ENCODE data around the gene RNF40. TPM values are rescaled to one million over a fixed set of nuclear protein-coding genes. Genes with fewer than 3 reads are reported as not detected.

Gene RNF40
- total RNA-seq, 1 donor from 2014 or later = 182 TPM

- H3K9me3 Mint-ChIP-seq (ENCODE audit: unreplicated experiment) = peaks cover 22% of the 10 kb centered on the region
- H3K4me1 Mint-ChIP-seq (ENCODE audit: low read depth, unreplicated experiment) = peaks cover 12% of the 10 kb centered on the region
- no peaks in the 10 kb centered on the region for H3K36me3 Mint-ChIP-seq (ENCODE audit: unreplicated experiment)
- peak overlapping the region; percentile 81 for H3K27ac Mint-ChIP-seq (ENCODE audit: unreplicated experiment)
- H3K27me3 Mint-ChIP-seq (ENCODE audit: unreplicated experiment) = peaks cover 21% of the 10 kb centered on the region
- DNase-seq = no peak
- peak overlapping the region; percentile 96 for H3K4me3 Mint-ChIP-seq (ENCODE audit: unreplicated experiment)
- TF ChIP-seq, protein P1, sequence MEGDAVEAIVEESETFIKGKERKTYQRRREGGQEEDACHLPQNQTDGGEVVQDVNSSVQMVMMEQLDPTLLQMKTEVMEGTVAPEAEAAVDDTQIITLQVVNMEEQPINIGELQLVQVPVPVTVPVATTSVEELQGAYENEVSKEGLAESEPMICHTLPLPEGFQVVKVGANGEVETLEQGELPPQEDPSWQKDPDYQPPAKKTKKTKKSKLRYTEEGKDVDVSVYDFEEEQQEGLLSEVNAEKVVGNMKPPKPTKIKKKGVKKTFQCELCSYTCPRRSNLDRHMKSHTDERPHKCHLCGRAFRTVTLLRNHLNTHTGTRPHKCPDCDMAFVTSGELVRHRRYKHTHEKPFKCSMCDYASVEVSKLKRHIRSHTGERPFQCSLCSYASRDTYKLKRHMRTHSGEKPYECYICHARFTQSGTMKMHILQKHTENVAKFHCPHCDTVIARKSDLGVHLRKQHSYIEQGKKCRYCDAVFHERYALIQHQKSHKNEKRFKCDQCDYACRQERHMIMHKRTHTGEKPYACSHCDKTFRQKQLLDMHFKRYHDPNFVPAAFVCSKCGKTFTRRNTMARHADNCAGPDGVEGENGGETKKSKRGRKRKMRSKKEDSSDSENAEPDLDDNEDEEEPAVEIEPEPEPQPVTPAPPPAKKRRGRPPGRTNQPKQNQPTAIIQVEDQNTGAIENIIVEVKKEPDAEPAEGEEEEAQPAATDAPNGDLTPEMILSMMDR (IDR thresholded peaks at IDR 0.05; ENCODE audit: partially characterized antibody, unreplicated experiment) = no peak
These were observed 15.6 kb downstream of the RNF40 start for GRCh38 chr16:30777591-30778297.

DNA sequence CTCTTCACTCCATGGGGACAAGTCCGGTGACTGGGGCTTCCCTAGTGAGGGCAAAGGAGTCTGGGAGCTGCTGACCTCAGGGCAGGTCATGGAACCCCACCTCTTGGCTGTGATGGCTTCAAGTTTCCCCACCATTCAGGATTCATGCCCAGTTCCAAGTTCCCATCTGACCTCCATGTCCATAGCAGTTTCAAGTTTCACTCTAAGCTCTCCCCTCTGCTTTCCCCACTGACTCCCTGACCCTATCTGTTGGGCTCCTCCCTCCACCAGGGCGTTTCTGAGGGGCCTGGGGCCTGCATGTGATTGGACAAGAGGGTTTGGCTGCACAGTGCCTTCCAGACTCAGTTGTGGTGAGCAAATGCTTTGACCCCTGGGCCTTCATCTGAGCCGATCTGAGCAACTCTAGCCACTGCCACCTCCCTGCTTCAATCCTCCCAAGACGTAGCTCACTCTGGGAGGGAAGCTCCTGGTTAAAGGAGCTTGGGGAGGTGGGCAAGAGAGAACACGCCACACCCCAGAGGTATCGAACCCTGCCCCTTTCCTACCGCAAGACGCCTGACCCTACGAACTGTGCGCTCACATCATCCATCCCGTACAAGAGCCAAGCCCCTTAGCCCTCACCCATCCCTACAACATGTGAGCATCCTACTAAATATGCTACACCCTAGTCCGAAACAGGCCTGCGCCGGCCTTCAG is 16.6 kb downstream of the RNF40 start:
- TF ChIP-seq, protein P1 (IDR thresholded peaks at IDR 0.05; ENCODE audit: partially characterized antibody, unreplicated experiment) = no peak
- Mint-ChIP-seq H3K36me3 (ENCODE audit: unreplicated experiment) (no peaks in the 10 kb centered on the region), H3K27me3 (ENCODE audit: unreplicated experiment) (peaks cover 21% of the 10 kb centered on the region), H3K4me1 (ENCODE audit: low read depth, unreplicated experiment) (peaks cover 12% of the 10 kb centered on the region), H3K9me3 (ENCODE audit: unreplicated experiment) (peaks cover 19% of the 10 kb centered on the region), H3K27ac (ENCODE audit: unreplicated experiment) (peak overlapping the region; percentile 53), H3K4me3 (ENCODE audit: unreplicated experiment) (peak overlapping the region; percentile 5)
- DNase-seq = no peak

DNA sequence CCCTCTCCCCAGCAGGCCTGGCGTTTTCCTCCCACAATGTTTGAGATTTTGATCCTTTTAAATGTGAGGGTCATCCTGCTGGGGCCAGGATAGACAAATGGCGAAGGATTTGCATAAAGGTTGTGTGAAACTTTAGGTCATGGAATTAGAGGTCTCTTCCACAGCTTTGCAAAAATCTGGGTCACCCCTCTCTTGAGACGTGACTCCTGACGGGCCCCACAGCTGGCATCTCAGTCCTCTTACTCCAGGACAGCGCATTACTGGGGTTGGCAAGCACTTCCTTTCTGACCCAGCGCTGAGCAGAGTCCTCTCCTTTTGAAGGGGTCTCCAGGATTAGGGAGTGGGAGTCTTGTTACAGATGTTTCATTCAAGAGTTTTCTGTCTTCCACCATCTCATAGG is 17.5 kb downstream of the RNF40 start:
- Mint-ChIP-seq H3K27ac (ENCODE audit: unreplicated experiment) (no peak overlapping the region), H3K36me3 (ENCODE audit: unreplicated experiment) (no peaks in the 10 kb centered on the region), H3K4me3 (ENCODE audit: unreplicated experiment) (no peak overlapping the region), H3K27me3 (ENCODE audit: unreplicated experiment) (peaks cover 19% of the 10 kb centered on the region), H3K9me3 (ENCODE audit: unreplicated experiment) (peaks cover 16% of the 10 kb centered on the region), H3K4me1 (ENCODE audit: low read depth, unreplicated experiment) (peaks cover 11% of the 10 kb centered on the region)
- DNase-seq = no peak
- TF ChIP-seq, protein P1 (IDR thresholded peaks at IDR 0.05; ENCODE audit: partially characterized antibody, unreplicated experiment) = no peak

GRCh38 chr16:30780021-30780420 is 17.9 kb downstream of the RNF40 start:
- no peak overlapping the region for H3K4me3 Mint-ChIP-seq (ENCODE audit: unreplicated experiment)
- no peaks in the 10 kb centered on the region for H3K36me3 Mint-ChIP-seq (ENCODE audit: unreplicated experiment)
- TF ChIP-seq, protein P1 (IDR thresholded peaks at IDR 0.05; ENCODE audit: partially characterized antibody, unreplicated experiment) = no peak
- H3K9me3 Mint-ChIP-seq (ENCODE audit: unreplicated experiment) = peaks cover 15% of the 10 kb centered on the region
- H3K27me3 Mint-ChIP-seq (ENCODE audit: unreplicated experiment) = peaks cover 19% of the 10 kb centered on the region
- no peak for DNase-seq
- no peak overlapping the region for H3K27ac Mint-ChIP-seq (ENCODE audit: unreplicated experiment)
- peaks cover 13% of the 10 kb centered on the region for H3K4me1 Mint-ChIP-seq (ENCODE audit: low read depth, unreplicated experiment)

DNA sequence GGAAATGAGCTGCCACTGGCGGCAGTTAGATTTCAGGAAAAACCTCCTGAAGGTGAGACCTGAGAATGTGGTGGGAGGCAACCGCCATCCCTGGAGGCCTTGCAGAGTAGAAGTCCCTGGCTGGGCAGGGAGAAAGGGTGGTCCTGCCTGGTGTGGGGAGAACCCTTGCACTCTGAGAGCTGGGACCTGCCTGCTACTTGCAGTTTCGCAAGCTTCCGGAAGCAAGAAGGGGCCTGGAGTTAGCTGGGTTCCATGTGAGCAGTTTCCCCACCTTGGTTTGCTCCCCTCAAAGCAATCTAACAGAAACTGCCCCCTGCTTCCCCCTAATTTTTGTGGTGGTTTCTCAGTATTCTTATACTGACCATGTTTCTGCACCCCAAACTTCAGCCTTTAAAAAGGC is 18.4 kb downstream of the RNF40 start:
- peaks cover 16% of the 10 kb centered on the region for H3K4me1 Mint-ChIP-seq (ENCODE audit: low read depth, unreplicated experiment)
- H3K4me3 Mint-ChIP-seq (ENCODE audit: unreplicated experiment) = no peak overlapping the region
- no peaks in the 10 kb centered on the region for H3K36me3 Mint-ChIP-seq (ENCODE audit: unreplicated experiment)
- DNase-seq = no peak
- no peak overlapping the region for H3K27ac Mint-ChIP-seq (ENCODE audit: unreplicated experiment)
- TF ChIP-seq, protein P1 (IDR thresholded peaks at IDR 0.05; ENCODE audit: partially characterized antibody, unreplicated experiment) = no peak
- H3K9me3 Mint-ChIP-seq (ENCODE audit: unreplicated experiment) = peaks cover 12% of the 10 kb centered on the region
- peaks cover 17% of the 10 kb centered on the region for H3K27me3 Mint-ChIP-seq (ENCODE audit: unreplicated experiment)
